ENCODE results near the gene APMAP.

DNA sequence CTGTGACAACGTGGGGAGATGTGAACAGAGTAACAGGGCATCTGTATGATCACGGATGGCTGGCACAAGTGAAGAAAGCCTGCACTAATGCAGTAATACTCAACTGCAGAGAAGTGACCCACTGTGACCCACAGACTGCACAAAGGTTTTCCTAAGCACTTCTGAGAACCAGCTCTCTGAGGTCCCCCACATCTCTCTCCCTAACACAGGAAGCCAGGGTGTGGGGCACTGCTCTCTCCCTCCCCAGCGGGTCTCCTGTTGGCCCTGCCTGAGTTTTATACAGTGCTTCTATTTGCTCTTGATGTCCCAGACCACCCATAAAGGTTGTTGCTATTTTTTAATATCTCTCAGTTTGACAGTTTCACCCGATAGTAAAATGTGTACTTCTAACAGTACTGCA is 11.3 kb downstream of the APMAP start:
- TF ChIP-seq MECOM (CRISPR knock-in tag; IDR thresholded peaks at IDR 0.05) (no peak), CTCF (IDR thresholded peaks at IDR 0.05 in 2 of 3, conservative IDR thresholded peaks at IDR 0.05 in 1 of 3; ENCODE audit: insufficient read depth in 2 of 3, low read depth in 1 of 3, low read length in 3 of 3) (no peak), ETS1 (conservative IDR thresholded peaks at IDR 0.05; ENCODE audit: control insufficient read depth, low read depth, low read length) (no peak), KLF6 (CRISPR knock-in tag; IDR thresholded peaks at IDR 0.05; ENCODE audit: borderline replicate concordance) (no peak), PBX2 (CRISPR knock-in tag; IDR thresholded peaks at IDR 0.05; ENCODE audit: low read depth) (no peak), PBX2 (tag; conservative IDR thresholded peaks at IDR 0.05; ENCODE audit: low read depth) (no peak)

All from K562 (cell line).